HG02938 (cell line): Measurements from ENCODE around the gene CRYL1.
A peak's percentile ranks its signal among the peaks of the same experiment; 100 is the strongest.

Experiments
- ATAC-seq: cut with Tn5 transposase; IDR thresholded peaks from one replicate; pipeline ENCODE4 v1.9.1; 2021; ENCODE audit warnings: mild to moderate bottlenecking, moderate library complexity; ENCODE audit not compliant: unreplicated experiment

Gene CRYL1

GRCh38 chr13:20525601-20526544, at the start of gene CRYL1:
TSS of gene CRYL1 (minus strand) at chr13:20525857. CDS start at chr13:20525794, 63 bp downstream.
- ATAC-seq, result peak; percentile 61

- no peak for ATAC-seq
These were observed 48.0 kb upstream of the CRYL1 start for GRCh38 chr13:20573636-20574035.

GRCh38 chr13:20573186-20573585, 47.5 kb upstream of the CRYL1 start:
- ATAC-seq, result no peak

GRCh38 chr13:20571676-20572075, 46.0 kb upstream of the CRYL1 start:
- ATAC-seq, result no peak

- no peak for ATAC-seq
These were observed 44.9 kb upstream of the CRYL1 start for GRCh38 chr13:20570517-20570916.

GRCh38 chr13:20567881-20568528, 42.3 kb upstream of the CRYL1 start:
- ATAC-seq, result no peak

GRCh38 chr13:20566898-20567874, 41.5 kb upstream of the CRYL1 start, which contains the start of gene IFT88:
TSS of gene IFT88 (plus strand) at chr13:20567157. CDS start at chr13:20574386, 7,229 bp downstream.
- ATAC-seq, result peak; percentile 71

- ATAC-seq, result peak; percentile 18
These were observed 40.8 kb upstream of the CRYL1 start for GRCh38 chr13:20566468-20566897.

- no peak for ATAC-seq
These were observed 39.6 kb upstream of the CRYL1 start for GRCh38 chr13:20565115-20565736.

GRCh38 chr13:20561741-20562140, 36.1 kb upstream of the CRYL1 start:
- no peak for ATAC-seq

GRCh38 chr13:20559659-20560356, 34.2 kb upstream of the CRYL1 start:
- no peak for ATAC-seq

- no peak for ATAC-seq
These were observed 33.3 kb upstream of the CRYL1 start for GRCh38 chr13:20558982-20559381.

- no peak for ATAC-seq
These were observed 27.7 kb upstream of the CRYL1 start for GRCh38 chr13:20553311-20553710.

GRCh38 chr13:20550799-20551198, 25.1 kb upstream of the CRYL1 start:
- ATAC-seq, result no peak

GRCh38 chr13:20547479-20547908, 21.8 kb upstream of the CRYL1 start:
- ATAC-seq, result no peak

GRCh38 chr13:20546556-20546955, 20.9 kb upstream of the CRYL1 start:
- no peak for ATAC-seq

GRCh38 chr13:20544201-20544923, 18.7 kb upstream of the CRYL1 start:
- no peak for ATAC-seq

- no peak for ATAC-seq
These were observed 11.3 kb upstream of the CRYL1 start for GRCh38 chr13:20536992-20537391.

GRCh38 chr13:20534038-20534608, 8.5 kb upstream of the CRYL1 start:
- no peak for ATAC-seq
